Liver (tissue), 3 donors: ENCODE measurements around the gene CYP4Z1.

Experiments
- CTCF ChIP-seq: fragments of 150-350 bp; IDR thresholded peaks from 2 replicates; pipeline ENCODE4 v1.5.1; 2017; ENCODE audit warnings: improper control_type of control experiment, low read depth, low read length; ENCODE audit not compliant: missing input control
- RAD21 ChIP-seq, 2 donors: IDR thresholded peaks; 2 replicates each; pipeline ENCODE4 v1.6.1; 2016; ENCODE audit warnings: antibody characterized with exemption in 2 of 2, mild to moderate bottlenecking in 2 of 2
- TF ChIP-seq, protein P1 (sequence below): IDR thresholded peaks from 2 replicates; pipeline ENCODE4 v1.6.1; 2016; ENCODE audit warnings: antibody characterized with exemption
- donor health status: healthy.
- donor health status: healthy.

DNA sequence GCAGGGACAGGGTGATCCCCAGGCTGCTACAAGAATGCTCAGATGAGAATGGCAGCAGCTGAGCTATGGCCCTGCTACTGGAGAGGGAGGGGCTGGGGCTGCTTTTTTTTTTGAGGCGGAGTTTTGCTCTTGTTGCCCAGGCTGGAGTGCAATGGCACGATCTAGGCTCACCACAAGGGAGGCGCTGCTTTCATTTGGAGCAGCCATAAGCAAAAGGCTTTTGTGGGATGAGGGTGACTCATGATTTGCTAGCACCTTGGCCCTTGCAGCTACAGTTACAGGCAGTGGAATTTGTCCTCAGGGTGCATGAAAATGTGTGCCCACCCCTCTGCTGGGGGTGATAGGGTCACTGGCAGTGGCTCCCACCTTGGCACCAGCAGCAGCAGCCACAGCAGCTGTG is 37.8 kb downstream of the CYP4Z1 start:
- TF ChIP-seq, protein P1, sequence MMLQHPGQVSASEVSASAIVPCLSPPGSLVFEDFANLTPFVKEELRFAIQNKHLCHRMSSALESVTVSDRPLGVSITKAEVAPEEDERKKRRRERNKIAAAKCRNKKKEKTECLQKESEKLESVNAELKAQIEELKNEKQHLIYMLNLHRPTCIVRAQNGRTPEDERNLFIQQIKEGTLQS, result no peak
- TF ChIP-seq RAD21 (IDR thresholded peaks at IDR 0.05) (no peak), CTCF (no peak)
